ENCODE data around the gene FNDC3B. TPM values are rescaled to one million over a fixed set of nuclear protein-coding genes. Genes with fewer than 3 reads are reported as not detected.

Gene FNDC3B
- total and polyA plus RNA-seq, 4 donors: 13.3 to 175 (median 100) TPM

DNA sequence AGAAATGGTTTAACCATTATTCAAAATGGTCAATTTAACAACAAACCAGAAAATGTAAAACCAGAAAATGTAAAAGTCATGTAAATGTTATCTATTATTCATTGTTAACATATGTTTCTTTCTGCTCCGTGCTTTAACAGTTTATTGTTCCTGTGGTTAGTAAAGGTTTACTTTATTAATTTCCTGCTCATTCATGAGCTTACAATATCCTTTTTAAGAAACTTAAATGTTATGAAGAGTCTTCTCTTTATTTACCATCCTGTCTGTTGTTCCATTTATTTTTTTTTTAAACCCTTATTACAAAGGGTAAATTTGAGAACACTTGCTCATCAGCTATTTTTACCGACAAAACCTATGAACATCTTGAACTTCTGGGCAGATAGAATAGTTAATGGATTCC, 260.8 kb downstream of the FNDC3B start:
- Histone ChIP-seq H3K9ac (ENCODE audit: insufficient read depth in 1 of 2, low read length in 2 of 2) (no peak overlapping the region), H3K4me3 (no peak overlapping the region), H3K4me1 (ENCODE audit: control insufficient read depth in 5 of 5, insufficient read depth in 5 of 5, low read length in 5 of 5) (peaks cover 0 to 5% (median 0%) of the 10 kb centered on the region in 5 donors), H3K27me3 (ENCODE audit: control insufficient read depth in 3 of 3, insufficient read depth in 3 of 3, low read length in 2 of 3) (no peaks in the 10 kb centered on the region), H3K36me3 (ENCODE audit: control insufficient read depth in 4 of 4, insufficient read depth in 4 of 4, low read length in 4 of 4) (peaks cover 15 to 26% (median 19%) of the 10 kb centered on the region in 4 donors), H3K27ac (ENCODE audit: low read depth in 1 of 2, low read length in 1 of 2) (no peak overlapping the region), H3K9me3 (ENCODE audit: control insufficient read depth in 4 of 4, insufficient read depth in 3 of 4, low read length in 3 of 4) (no peaks in the 10 kb centered on the region)
- TF ChIP-seq, protein P1, sequence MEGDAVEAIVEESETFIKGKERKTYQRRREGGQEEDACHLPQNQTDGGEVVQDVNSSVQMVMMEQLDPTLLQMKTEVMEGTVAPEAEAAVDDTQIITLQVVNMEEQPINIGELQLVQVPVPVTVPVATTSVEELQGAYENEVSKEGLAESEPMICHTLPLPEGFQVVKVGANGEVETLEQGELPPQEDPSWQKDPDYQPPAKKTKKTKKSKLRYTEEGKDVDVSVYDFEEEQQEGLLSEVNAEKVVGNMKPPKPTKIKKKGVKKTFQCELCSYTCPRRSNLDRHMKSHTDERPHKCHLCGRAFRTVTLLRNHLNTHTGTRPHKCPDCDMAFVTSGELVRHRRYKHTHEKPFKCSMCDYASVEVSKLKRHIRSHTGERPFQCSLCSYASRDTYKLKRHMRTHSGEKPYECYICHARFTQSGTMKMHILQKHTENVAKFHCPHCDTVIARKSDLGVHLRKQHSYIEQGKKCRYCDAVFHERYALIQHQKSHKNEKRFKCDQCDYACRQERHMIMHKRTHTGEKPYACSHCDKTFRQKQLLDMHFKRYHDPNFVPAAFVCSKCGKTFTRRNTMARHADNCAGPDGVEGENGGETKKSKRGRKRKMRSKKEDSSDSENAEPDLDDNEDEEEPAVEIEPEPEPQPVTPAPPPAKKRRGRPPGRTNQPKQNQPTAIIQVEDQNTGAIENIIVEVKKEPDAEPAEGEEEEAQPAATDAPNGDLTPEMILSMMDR (IDR thresholded peaks at IDR 0.05; ENCODE audit: control extremely low read depth, extremely low read depth): no peak
- ATAC-seq (ENCODE audit: insufficient read depth, low FRiP score) (no peak), DNase-seq (no peak)
- WGBS, 2 donors: 43 to 49% methylated on average over 2 of the region's 2 CpGs

DNA sequence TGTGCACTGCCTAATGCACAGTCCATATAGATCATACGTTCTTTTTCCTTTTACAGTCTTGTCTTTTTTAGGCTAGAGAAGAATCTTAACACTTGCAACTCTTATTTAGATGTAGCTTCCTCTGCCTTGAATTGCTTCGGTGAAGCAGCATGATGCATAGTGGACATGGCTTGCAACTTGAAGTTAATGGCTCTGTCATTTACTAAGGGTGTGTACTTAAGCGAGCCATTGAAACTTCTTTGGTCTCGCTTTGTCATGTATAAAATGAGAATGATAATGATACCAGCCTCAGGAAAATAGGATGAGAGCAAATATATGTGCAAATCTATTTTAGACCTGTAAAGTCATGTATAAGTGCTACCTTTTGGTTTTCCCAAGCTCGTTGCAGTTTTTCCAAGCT, 261.5 kb downstream of the FNDC3B start:
- H3K4me3 ChIP-seq: no peak overlapping the region

DNA sequence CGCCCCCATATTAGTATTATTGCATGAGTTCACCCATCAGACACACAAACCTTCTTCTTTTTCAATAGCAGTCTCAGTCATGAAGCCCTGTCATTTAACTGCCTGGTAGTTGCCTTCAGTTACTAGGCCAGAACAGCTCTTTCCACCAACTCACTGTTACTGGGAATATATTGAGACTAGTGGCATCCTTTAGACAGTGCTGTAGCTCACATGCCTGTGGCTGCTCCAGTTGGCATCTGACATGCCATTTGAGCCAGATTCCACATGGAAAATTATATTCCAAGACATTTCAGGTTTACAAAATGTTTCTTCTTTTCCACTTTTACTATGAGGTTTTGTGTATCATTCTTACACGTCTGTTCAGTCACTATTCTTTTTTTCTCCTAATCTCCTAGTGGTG, 262.8 kb downstream of the FNDC3B start:
- no peak overlapping the region for H3K27ac ChIP-seq (ENCODE audit: low read depth in 1 of 2, low read length in 1 of 2)
- no peak overlapping the region for H3K4me3 ChIP-seq
- TF ChIP-seq, protein P1 (IDR thresholded peaks at IDR 0.05; ENCODE audit: control extremely low read depth, extremely low read depth): no peak
- 95% methylated on average over 2 of the region's 2 CpGs for WGBS, 2 donors
- peaks cover 0 to 15% (median 0%) of the 10 kb centered on the region in 5 donors for H3K4me1 ChIP-seq (ENCODE audit: control insufficient read depth in 5 of 5, insufficient read depth in 5 of 5, low read length in 5 of 5)
- no peaks in the 10 kb centered on the region for H3K27me3 ChIP-seq (ENCODE audit: control insufficient read depth in 3 of 3, insufficient read depth in 3 of 3, low read length in 2 of 3)
- peaks cover 11 to 26% (median 18%) of the 10 kb centered on the region in 4 donors for H3K36me3 ChIP-seq (ENCODE audit: control insufficient read depth in 4 of 4, insufficient read depth in 4 of 4, low read length in 4 of 4)
- ATAC-seq (ENCODE audit: insufficient read depth, low FRiP score) (no peak), DNase-seq (no peak)
- H3K9me3 ChIP-seq (ENCODE audit: control insufficient read depth in 4 of 4, insufficient read depth in 3 of 4, low read length in 3 of 4): no peaks in the 10 kb centered on the region
- no peak overlapping the region for H3K9ac ChIP-seq (ENCODE audit: insufficient read depth in 1 of 2, low read length in 2 of 2)

More for the DNA sequence above, 261.5 kb downstream of the FNDC3B start:
- TF ChIP-seq, protein P1 (IDR thresholded peaks at IDR 0.05; ENCODE audit: control extremely low read depth, extremely low read depth): no peak
- 74 to 84% methylated on average over 5 of the region's 5 CpGs for WGBS, 2 donors
- H3K36me3 ChIP-seq (ENCODE audit: control insufficient read depth in 4 of 4, insufficient read depth in 4 of 4, low read length in 4 of 4): peaks cover 14 to 24% (median 18%) of the 10 kb centered on the region in 4 donors
- H3K27me3 ChIP-seq (ENCODE audit: control insufficient read depth in 3 of 3, insufficient read depth in 3 of 3, low read length in 2 of 3): no peaks in the 10 kb centered on the region
- H3K9ac ChIP-seq (ENCODE audit: insufficient read depth in 1 of 2, low read length in 2 of 2): no peak overlapping the region
- H3K9me3 ChIP-seq (ENCODE audit: control insufficient read depth in 4 of 4, insufficient read depth in 3 of 4, low read length in 3 of 4): no peaks in the 10 kb centered on the region
- H3K4me1 ChIP-seq (ENCODE audit: control insufficient read depth in 5 of 5, insufficient read depth in 5 of 5, low read length in 5 of 5): peaks cover 0 to 11% (median 0%) of the 10 kb centered on the region in 5 donors
- no peak for DNase-seq
- no peak overlapping the region for H3K27ac ChIP-seq (ENCODE audit: low read depth in 1 of 2, low read length in 1 of 2)
- ATAC-seq (ENCODE audit: insufficient read depth, low FRiP score): no peak

GRCh38 chr3:172303181-172303580, 263.8 kb downstream of the FNDC3B start:
- WGBS, 2 donors: 81 to 94% methylated on average over 4 of the region's 4 CpGs
- no peak for DNase-seq
- TF ChIP-seq, protein P1 (IDR thresholded peaks at IDR 0.05; ENCODE audit: control extremely low read depth, extremely low read depth): no peak
- no peak overlapping the region for H3K9ac ChIP-seq (ENCODE audit: insufficient read depth in 1 of 2, low read length in 2 of 2)
- peaks cover 0 to 15% (median 0%) of the 10 kb centered on the region in 5 donors for H3K4me1 ChIP-seq (ENCODE audit: control insufficient read depth in 5 of 5, insufficient read depth in 5 of 5, low read length in 5 of 5)
- no peak for ATAC-seq (ENCODE audit: insufficient read depth, low FRiP score)
- H3K4me3 ChIP-seq: no peak overlapping the region
- H3K27ac ChIP-seq (ENCODE audit: low read depth in 1 of 2, low read length in 1 of 2): no peak overlapping the region
- no peaks in the 10 kb centered on the region for H3K27me3 ChIP-seq (ENCODE audit: control insufficient read depth in 3 of 3, insufficient read depth in 3 of 3, low read length in 2 of 3)
- peaks cover 15 to 30% (median 22%) of the 10 kb centered on the region in 4 donors for H3K36me3 ChIP-seq (ENCODE audit: control insufficient read depth in 4 of 4, insufficient read depth in 4 of 4, low read length in 4 of 4)
- no peaks in the 10 kb centered on the region for H3K9me3 ChIP-seq (ENCODE audit: control insufficient read depth in 4 of 4, insufficient read depth in 3 of 4, low read length in 3 of 4)

Measured in lung (tissue), 12 donors.